ENCODE measurements around the gene PRKCD.

PRKCD gene

DNA sequence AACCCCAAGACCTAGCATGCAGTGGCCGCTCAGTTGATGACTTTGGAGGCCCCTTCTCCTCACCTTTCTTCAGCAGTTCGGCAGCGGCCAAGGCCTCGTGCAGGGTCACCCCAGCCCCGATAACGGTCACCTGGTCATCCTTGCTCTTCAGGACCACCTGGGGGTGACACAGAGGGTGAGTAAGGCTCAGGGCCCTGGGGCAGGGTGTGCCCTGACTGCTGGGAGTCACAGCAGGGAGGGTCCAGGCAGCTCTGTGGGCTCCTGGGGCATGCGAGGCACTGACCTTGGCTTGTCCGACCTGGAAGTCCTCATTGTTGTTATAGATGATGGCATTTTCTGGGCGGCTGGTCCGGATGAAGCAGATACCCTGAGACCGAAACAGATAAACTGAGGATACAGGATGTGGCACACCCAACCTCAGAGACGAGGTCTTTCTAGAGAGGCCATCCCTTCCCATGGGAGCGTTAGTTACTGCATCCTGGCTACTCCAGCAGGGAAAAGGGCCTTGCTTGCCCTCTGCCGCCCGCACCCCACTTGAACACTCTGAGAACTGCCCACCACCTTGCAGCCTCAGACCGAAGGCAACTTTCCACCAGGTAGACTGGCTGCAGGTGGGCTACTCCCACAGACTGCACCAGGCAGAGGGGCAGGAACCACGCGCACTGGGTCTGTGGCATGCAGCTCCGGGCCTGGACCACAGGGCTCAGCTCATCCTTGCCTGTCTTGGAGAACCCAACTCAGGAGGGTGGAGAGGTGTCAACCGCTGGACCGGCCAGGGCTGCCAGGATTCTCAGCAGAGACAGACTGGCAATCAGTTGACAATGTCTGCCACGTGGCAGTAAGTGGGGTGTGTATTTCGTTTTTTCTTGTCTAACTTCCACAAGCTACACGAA lies 67.2 kb downstream of the PRKCD start:
- no peak overlapping the region for H3K9ac ChIP-seq (ENCODE audit: low read length in 2 of 2)
- H3K36me3 ChIP-seq (ENCODE audit: control insufficient read depth in 2 of 2, insufficient read depth in 2 of 2, low read length in 2 of 2): peaks cover 85 to 95% of the 10 kb centered on the region in 2 donors
- no peak overlapping the region for H3K4me3 ChIP-seq (ENCODE audit: low read length in 2 of 2)
- H3K4me1 ChIP-seq (ENCODE audit: control insufficient read depth, insufficient read depth, low read length): no peaks in the 10 kb centered on the region
- no peaks in the 10 kb centered on the region for H3K9me3 ChIP-seq (ENCODE audit: control insufficient read depth in 2 of 2, low read length in 2 of 2)
- H3K27me3 ChIP-seq (ENCODE audit: control insufficient read depth in 1 of 2, insufficient read depth in 2 of 2, low read length in 2 of 2): no peaks in the 10 kb centered on the region
- no peak overlapping the region for H3K27ac ChIP-seq (ENCODE audit: low read length)

DNA sequence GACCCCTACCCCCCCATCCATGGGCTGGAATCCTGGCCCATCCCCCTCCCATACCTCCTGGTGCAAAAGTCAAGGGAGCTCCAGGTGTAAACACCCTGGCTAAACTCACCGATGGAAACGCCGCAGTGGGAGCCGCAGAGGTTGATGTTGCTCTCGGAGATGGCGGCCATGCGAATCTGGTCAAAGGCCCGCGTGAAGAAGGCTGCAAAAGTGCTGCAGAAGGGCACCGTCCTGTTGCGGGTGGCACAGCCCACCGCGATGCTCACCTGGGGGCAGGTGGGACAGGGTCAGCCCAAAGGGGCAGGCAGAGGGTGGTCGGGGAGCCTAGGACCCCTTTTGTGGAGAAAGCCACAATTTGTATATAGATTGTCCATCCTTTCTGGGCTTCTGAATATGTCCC lies 68.2 kb downstream of the PRKCD start:
- Histone ChIP-seq H3K9ac (ENCODE audit: low read length in 2 of 2) (no peak overlapping the region), H3K4me3 (ENCODE audit: low read length in 2 of 2) (no peak overlapping the region), H3K9me3 (ENCODE audit: control insufficient read depth in 2 of 2, low read length in 2 of 2) (no peaks in the 10 kb centered on the region), H3K36me3 (ENCODE audit: control insufficient read depth in 2 of 2, insufficient read depth in 2 of 2, low read length in 2 of 2) (peaks cover 94 to 98% of the 10 kb centered on the region in 2 donors), H3K4me1 (ENCODE audit: control insufficient read depth, insufficient read depth, low read length) (no peaks in the 10 kb centered on the region), H3K27ac (ENCODE audit: low read length) (no peak overlapping the region), H3K27me3 (ENCODE audit: control insufficient read depth in 1 of 2, insufficient read depth in 2 of 2, low read length in 2 of 2) (no peaks in the 10 kb centered on the region)

DNA sequence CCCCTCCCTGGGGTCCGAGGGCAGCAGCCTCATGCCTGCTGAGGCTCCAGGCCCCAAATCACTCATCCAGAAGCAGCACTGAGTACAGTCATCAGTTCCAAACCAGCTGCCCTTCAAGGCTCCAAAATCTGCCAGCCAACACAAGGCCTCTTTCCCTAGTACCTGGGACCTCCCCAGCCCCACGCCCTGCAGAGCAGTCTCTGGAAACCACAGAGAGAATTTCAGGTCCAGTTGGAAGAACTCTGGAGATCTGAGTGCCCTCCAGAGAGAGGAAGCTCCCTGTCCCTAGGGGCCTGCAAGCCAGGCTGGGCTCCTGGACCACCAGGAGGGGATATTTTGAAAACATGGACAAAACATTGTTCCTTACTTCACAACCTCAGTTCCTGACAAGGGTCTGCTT lies 68.6 kb downstream of the PRKCD start:
- Histone ChIP-seq H3K27me3 (ENCODE audit: control insufficient read depth in 1 of 2, insufficient read depth in 2 of 2, low read length in 2 of 2) (no peaks in the 10 kb centered on the region), H3K4me1 (ENCODE audit: control insufficient read depth, insufficient read depth, low read length) (no peaks in the 10 kb centered on the region), H3K27ac (ENCODE audit: low read length) (no peak overlapping the region), H3K36me3 (ENCODE audit: control insufficient read depth in 2 of 2, insufficient read depth in 2 of 2, low read length in 2 of 2) (peaks cover 94 to 98% of the 10 kb centered on the region in 2 donors), H3K9ac (ENCODE audit: low read length in 2 of 2) (no peak overlapping the region), H3K9me3 (ENCODE audit: control insufficient read depth in 2 of 2, low read length in 2 of 2) (no peaks in the 10 kb centered on the region), H3K4me3 (ENCODE audit: low read length in 2 of 2) (no peak overlapping the region)

DNA sequence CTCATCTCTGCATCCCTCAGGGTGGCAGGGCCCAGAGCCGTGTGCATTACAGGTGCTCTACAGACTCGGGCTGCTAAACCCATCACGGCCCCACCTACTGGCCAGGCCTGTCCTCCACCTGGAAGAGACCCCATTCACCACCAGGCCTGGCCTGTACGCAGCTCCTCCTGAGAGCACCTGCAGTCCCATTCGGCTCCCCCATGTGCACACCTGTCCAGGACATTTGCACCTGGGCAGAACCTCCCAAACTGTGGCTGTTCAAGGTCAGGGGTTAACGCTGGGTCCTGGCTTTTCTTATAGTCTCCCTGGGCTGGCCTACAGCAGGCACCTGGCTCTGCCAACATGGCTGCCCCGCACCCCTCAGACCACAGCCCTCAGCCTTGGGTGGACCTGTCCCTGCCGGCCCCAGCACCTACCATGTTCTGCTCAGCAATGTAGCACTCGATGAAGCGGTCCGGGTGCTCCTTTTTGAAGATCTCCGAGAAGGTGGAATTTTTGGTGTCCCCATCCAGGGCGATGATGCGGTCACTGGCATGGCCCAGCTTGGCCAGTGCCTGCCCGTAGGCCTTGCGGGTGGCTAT lies 69.1 kb downstream of the PRKCD start:
- Histone ChIP-seq H3K36me3 (ENCODE audit: control insufficient read depth in 2 of 2, insufficient read depth in 2 of 2, low read length in 2 of 2) (peaks cover 92 to 96% of the 10 kb centered on the region in 2 donors), H3K9me3 (ENCODE audit: control insufficient read depth in 2 of 2, low read length in 2 of 2) (no peaks in the 10 kb centered on the region), H3K9ac (ENCODE audit: low read length in 2 of 2) (no peak overlapping the region), H3K27me3 (ENCODE audit: control insufficient read depth in 1 of 2, insufficient read depth in 2 of 2, low read length in 2 of 2) (no peaks in the 10 kb centered on the region), H3K4me1 (ENCODE audit: control insufficient read depth, insufficient read depth, low read length) (no peaks in the 10 kb centered on the region), H3K4me3 (ENCODE audit: low read length in 2 of 2) (no peak overlapping the region), H3K27ac (ENCODE audit: low read length) (no peak overlapping the region)

DNA sequence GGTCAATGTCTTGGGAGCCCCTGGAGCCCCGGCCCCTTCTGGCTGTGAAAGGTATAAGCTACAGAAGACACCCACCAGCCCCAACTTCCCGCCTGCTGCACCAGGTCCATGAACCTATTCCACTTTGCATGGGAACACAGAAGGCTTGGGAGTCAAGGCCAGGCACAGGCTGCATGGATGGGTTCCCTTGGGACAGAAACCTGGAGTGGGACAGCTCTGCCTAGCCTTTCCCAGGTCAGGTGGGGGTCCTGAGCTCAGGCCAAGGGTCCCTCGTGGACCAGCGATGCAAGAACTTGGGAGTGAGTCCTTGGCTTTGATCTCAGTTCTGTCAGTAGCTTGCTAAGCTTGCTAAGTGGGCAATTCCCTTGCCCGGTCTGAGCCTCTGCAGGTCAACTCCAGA lies 69.8 kb downstream of the PRKCD start:
- Histone ChIP-seq H3K4me1 (ENCODE audit: control insufficient read depth, insufficient read depth, low read length) (peaks cover under 1% of the 10 kb centered on the region), H3K4me3 (ENCODE audit: low read length in 2 of 2) (no peak overlapping the region), H3K9ac (ENCODE audit: low read length in 2 of 2) (no peak overlapping the region), H3K36me3 (ENCODE audit: control insufficient read depth in 2 of 2, insufficient read depth in 2 of 2, low read length in 2 of 2) (peaks cover 85 to 92% of the 10 kb centered on the region in 2 donors), H3K27me3 (ENCODE audit: control insufficient read depth in 1 of 2, insufficient read depth in 2 of 2, low read length in 2 of 2) (no peaks in the 10 kb centered on the region), H3K9me3 (ENCODE audit: control insufficient read depth in 2 of 2, low read length in 2 of 2) (no peaks in the 10 kb centered on the region), H3K27ac (ENCODE audit: low read length) (no peak overlapping the region)

DNA sequence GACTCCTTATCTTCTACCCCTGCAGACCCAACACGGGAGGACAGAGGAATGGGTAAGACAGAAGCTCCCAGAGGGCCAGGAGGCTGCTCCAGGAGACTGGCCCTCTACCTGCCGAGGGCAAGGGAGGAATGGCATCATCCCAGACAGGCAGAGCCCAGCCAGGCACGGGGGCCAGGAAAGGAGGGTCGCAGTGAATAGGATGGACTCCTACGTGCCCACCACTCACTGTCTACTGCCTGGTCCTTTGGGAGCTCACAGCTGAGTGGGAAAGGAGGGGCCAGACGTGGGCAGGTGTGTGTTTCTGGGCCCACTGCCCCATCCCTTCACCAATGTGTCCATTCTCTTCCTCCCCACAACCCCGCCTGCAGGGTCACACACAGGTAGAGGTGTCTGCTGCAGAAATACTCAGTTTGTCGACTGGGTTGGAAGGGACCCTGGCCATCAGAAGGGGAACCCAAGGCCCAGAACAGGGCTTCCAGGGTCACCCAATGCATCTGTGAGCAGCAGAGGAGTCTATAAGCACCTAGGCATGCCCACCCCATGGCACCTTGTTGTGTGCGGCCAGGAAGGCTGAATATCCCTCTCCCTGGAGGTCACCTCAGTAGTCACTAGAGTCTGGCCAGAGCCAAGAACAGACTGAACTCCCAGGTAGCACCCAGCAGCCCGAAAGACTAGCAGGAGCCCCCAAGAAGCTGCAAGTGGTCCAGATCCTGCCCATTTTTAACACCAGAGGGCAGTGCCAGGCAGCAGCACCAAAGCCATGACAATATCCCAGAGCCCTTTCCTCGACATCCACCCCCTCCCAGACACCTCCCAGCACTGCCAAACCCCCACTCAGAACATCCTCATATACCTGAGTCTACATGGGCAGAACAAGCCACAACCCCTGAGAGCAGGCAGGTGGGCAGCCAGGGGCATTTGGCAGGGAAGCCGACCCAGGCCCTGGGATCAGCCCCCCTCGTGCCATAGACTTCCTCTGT lies 70.8 kb downstream of the PRKCD start:
- peaks cover 11% of the 10 kb centered on the region for H3K4me1 ChIP-seq (ENCODE audit: control insufficient read depth, insufficient read depth, low read length)
- H3K9ac ChIP-seq (ENCODE audit: low read length in 2 of 2): no peak overlapping the region
- no peaks in the 10 kb centered on the region for H3K27me3 ChIP-seq (ENCODE audit: control insufficient read depth in 1 of 2, insufficient read depth in 2 of 2, low read length in 2 of 2)
- no peaks in the 10 kb centered on the region for H3K9me3 ChIP-seq (ENCODE audit: control insufficient read depth in 2 of 2, low read length in 2 of 2)
- no peak overlapping the region for H3K27ac ChIP-seq (ENCODE audit: low read length)
- H3K4me3 ChIP-seq (ENCODE audit: low read length in 2 of 2): no peak overlapping the region
- H3K36me3 ChIP-seq (ENCODE audit: control insufficient read depth in 2 of 2, insufficient read depth in 2 of 2, low read length in 2 of 2): peaks cover 75 to 89% of the 10 kb centered on the region in 2 donors

DNA sequence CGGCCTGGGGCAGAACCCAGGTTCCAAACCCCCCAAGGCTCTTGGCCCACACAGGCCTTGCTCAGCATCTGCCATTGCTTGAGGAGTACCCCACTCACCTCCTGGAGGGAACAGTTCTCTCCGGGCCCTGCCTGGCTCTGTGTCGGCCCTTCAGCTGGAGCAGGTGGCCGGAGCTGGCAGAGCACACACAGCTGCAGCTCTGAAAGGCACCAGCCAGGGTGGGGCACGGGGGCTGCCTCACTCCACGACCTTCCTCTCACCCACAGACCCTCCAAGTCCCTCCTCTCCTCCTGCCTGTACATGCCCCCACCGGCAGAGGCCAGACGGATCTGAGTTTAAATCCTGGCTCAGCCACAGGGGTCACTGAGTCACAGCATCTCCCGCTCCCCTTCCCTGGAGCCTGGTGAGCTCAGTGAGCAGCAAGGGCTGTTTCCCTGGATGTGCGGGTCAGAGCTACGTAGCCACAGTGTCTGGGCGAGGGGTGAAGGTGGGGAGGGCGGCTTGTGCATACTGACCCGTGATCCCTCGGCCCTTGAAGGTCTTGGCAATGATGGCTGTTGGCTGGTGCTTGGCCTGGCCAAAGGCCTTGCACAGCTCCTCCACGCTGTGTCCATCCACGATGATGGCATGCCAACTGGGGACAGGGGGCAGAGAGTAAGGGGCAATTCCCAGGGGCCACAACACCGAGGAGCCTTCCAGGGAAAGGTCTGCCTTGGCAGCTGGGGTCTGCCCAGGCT lies 71.8 kb downstream of the PRKCD start:
- H3K36me3 ChIP-seq (ENCODE audit: control insufficient read depth in 2 of 2, insufficient read depth in 2 of 2, low read length in 2 of 2): peaks cover 65 to 79% of the 10 kb centered on the region in 2 donors
- H3K9me3 ChIP-seq (ENCODE audit: control insufficient read depth in 2 of 2, low read length in 2 of 2): no peaks in the 10 kb centered on the region
- H3K9ac ChIP-seq (ENCODE audit: low read length in 2 of 2): no peak overlapping the region
- peaks cover 11% of the 10 kb centered on the region for H3K4me1 ChIP-seq (ENCODE audit: control insufficient read depth, insufficient read depth, low read length)
- no peak overlapping the region for H3K27ac ChIP-seq (ENCODE audit: low read length)
- H3K27me3 ChIP-seq (ENCODE audit: control insufficient read depth in 1 of 2, insufficient read depth in 2 of 2, low read length in 2 of 2): no peaks in the 10 kb centered on the region
- H3K4me3 ChIP-seq (ENCODE audit: low read length in 2 of 2): no peak overlapping the region

DNA sequence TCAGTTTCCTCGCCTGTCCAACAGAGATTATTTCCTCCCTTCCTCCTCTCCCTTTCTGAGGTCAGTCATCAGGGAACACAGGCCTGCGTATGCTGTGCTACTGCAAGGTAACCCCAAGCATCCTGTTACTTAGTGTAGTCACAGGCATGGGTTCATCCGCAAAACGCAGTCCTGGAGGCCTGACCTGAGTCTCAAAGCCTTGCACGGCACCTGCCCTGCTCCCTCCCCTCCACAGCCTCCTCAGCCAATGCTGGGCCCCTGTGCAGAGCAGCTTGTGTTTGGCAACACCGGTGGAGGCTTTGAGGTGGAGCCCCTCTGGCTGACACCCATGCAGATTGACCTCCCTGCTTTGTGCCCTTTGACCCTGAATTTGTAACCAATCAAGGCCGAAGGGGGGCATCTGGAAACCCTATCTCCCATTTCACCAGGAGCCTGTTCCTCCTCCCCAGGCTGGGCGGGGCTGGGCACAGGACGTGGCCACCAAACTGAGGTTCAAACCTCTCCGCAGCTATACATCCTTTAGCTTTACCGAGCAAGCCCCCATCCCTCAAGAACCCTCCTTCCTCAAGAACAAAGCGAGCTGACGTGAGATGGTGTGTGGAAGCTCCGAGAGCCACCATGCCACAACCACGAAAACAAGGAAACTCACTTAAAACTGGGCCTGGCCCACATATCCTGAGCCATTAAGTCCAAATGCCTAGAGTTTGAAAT lies 73.3 kb downstream of the PRKCD start:
- no peaks in the 10 kb centered on the region for H3K27me3 ChIP-seq (ENCODE audit: control insufficient read depth in 1 of 2, insufficient read depth in 2 of 2, low read length in 2 of 2)
- H3K4me3 ChIP-seq (ENCODE audit: low read length in 2 of 2): no peak overlapping the region
- H3K27ac ChIP-seq (ENCODE audit: low read length): no peak overlapping the region
- H3K9ac ChIP-seq (ENCODE audit: low read length in 2 of 2): no peak overlapping the region
- peaks cover 20% of the 10 kb centered on the region for H3K4me1 ChIP-seq (ENCODE audit: control insufficient read depth, insufficient read depth, low read length)
- H3K9me3 ChIP-seq (ENCODE audit: control insufficient read depth in 2 of 2, low read length in 2 of 2): no peaks in the 10 kb centered on the region
- H3K36me3 ChIP-seq (ENCODE audit: control insufficient read depth in 2 of 2, insufficient read depth in 2 of 2, low read length in 2 of 2): peaks cover 62 to 71% of the 10 kb centered on the region in 2 donors

DNA sequence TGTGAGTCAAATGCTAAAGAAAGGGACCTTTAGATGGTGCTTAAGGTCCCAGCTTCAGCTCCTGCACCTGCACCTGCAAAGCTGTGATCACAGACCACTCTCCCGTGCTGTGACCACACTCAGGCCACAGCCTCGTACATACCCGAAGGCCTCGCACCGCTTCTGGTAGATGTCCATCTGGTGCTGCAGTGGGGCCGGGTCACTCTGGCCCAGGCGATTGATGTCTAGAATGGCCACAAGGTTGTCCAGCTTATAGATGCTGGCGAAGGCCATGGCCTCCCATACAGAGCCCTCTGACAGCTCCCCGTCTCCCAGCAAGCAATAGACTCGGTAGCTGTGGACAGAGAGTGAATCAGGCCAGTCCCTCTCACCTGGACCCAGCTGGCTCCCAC lies 73.8 kb downstream of the PRKCD start:
- no peak overlapping the region for H3K27ac ChIP-seq (ENCODE audit: low read length)
- H3K4me1 ChIP-seq (ENCODE audit: control insufficient read depth, insufficient read depth, low read length): peaks cover 20% of the 10 kb centered on the region
- no peaks in the 10 kb centered on the region for H3K9me3 ChIP-seq (ENCODE audit: control insufficient read depth in 2 of 2, low read length in 2 of 2)
- peaks cover 62 to 70% of the 10 kb centered on the region in 2 donors for H3K36me3 ChIP-seq (ENCODE audit: control insufficient read depth in 2 of 2, insufficient read depth in 2 of 2, low read length in 2 of 2)
- H3K4me3 ChIP-seq (ENCODE audit: low read length in 2 of 2): no peak overlapping the region
- no peak overlapping the region for H3K9ac ChIP-seq (ENCODE audit: low read length in 2 of 2)
- H3K27me3 ChIP-seq (ENCODE audit: control insufficient read depth in 1 of 2, insufficient read depth in 2 of 2, low read length in 2 of 2): no peaks in the 10 kb centered on the region

Measured in stomach smooth muscle (tissue), 2 donors.